Keratinocyte (primary cell): ENCODE data around the gene MBTPS2. TPM values are rescaled to one million over a fixed set of nuclear protein-coding genes. Genes with fewer than 3 reads are reported as not detected.

Experiments
- DNase-seq: peaks from one replicate; pipeline ENCODE4 v3.0.0-alpha.2; 2011; ENCODE audit warnings: low read depth, missing footprints, low spot score
- FAIRE-seq: peaks from 2 replicates; lab custom pipeline; 2011; peaks lifted over from hg19 to GRCh38; lab: Jason Lieb, UNC
- H2AFZ ChIP-seq: 2 replicates; pipeline ENCODE4 v1.6.0; 2012; ENCODE audit warnings: low read length, control low read depth, inconsistent platforms; ENCODE audit not compliant: control insufficient read depth
- H3K27ac ChIP-seq: 2 replicates; pipeline ENCODE4 v1.5.1; 2011; ENCODE audit warnings: low read length; ENCODE audit not compliant: control insufficient read depth, insufficient read depth
- H3K27me3 ChIP-seq: 3 replicates; pipeline ENCODE4 v1.6.0; 2011; ENCODE audit warnings: low read length; ENCODE audit not compliant: control insufficient read depth, insufficient read depth; ENCODE audit errors: extremely low read depth
- H3K36me3 ChIP-seq, 2 experiments: 2 replicates in 1 of 2; 3 replicates in 1 of 2; pipeline ENCODE4 v1.5.1; 2011; ENCODE audit warnings: low read length in 2 of 2, mild to moderate bottlenecking in 1 of 2; ENCODE audit not compliant: control insufficient read depth in 2 of 2, insufficient read depth in 2 of 2; ENCODE audit errors: extremely low read depth in 1 of 2
- H3K4me1 ChIP-seq: 3 replicates; pipeline ENCODE4 v1.5.1; 2011; ENCODE audit warnings: low read length; ENCODE audit not compliant: control insufficient read depth, insufficient read depth; ENCODE audit errors: extremely low read depth
- H3K4me2 ChIP-seq: 3 replicates; pipeline ENCODE4 v1.6.0; 2011; ENCODE audit warnings: low read depth, low read length; ENCODE audit not compliant: control insufficient read depth, insufficient read depth; ENCODE audit errors: extremely low read depth
- H3K4me3 ChIP-seq, 3 experiments: fragments of 200-600 bp in 1 of 3; sonication (generic) in 1 of 3; 2 replicates in 2 of 3; 3 replicates in 1 of 3; pipeline ENCODE4 v1.5.1; 2011 to 2016; ENCODE audit warnings: low read length in 3 of 3, mild to moderate bottlenecking in 3 of 3, control low read depth in 2 of 3, inconsistent platforms in 1 of 3, low read depth in 1 of 3, mixed read lengths in 1 of 3, mixed run types in 1 of 3, moderate library complexity in 1 of 3; ENCODE audit not compliant: control insufficient read depth in 2 of 3, insufficient read depth in 2 of 3; ENCODE audit errors: extremely low read depth in 1 of 3
- H3K79me2 ChIP-seq: 2 replicates; pipeline ENCODE4 v1.6.0; 2012; ENCODE audit warnings: low read length; ENCODE audit not compliant: control insufficient read depth, insufficient read depth
- H3K9ac ChIP-seq: 3 replicates; pipeline ENCODE4 v1.6.0; 2011; ENCODE audit warnings: low read length; ENCODE audit not compliant: control insufficient read depth, insufficient read depth; ENCODE audit errors: extremely low read depth
- H3K9me1 ChIP-seq: 3 replicates; pipeline ENCODE4 v1.6.0; 2011; ENCODE audit warnings: low read length; ENCODE audit not compliant: control insufficient read depth, insufficient read depth; ENCODE audit errors: extremely low read depth
- H3K9me3 ChIP-seq: 2 replicates; pipeline ENCODE4 v1.5.1; 2012; ENCODE audit warnings: low read depth, low read length; ENCODE audit not compliant: control insufficient read depth
- H4K20me1 ChIP-seq: 3 replicates; pipeline ENCODE4 v1.6.0; 2011; ENCODE audit warnings: low read length; ENCODE audit not compliant: control insufficient read depth, insufficient read depth; ENCODE audit errors: extremely low read depth
- EZH2 ChIP-seq: IDR thresholded peaks from one replicate; pipeline ENCODE4 v1.6.1; 2012; ENCODE audit warnings: inconsistent platforms, mild to moderate bottlenecking, low read length, moderate library complexity
- dilution Hi-C: fragments of 300-500 bp; cut with MboI; formaldehyde crosslinking; loops from one replicate; pipeline ENCODE4 v1.7.0; 2020; ENCODE audit warnings: low sequenced_read_pairs; ENCODE audit not compliant: extremely low pct_ligation_motif_present
- polyA plus RNA-seq, 5 experiments: library from polyadenylated mRNA; depleted of rRNA in 3 of 5; stranded (reverse) in 3 of 5; stranded (forward) in 1 of 5; unstranded in 1 of 5; fragments of >200 nt; gene quantifications; 1 replicate in 1 of 5; 2 replicates in 3 of 5; 3 replicates in 1 of 5; pipeline versions ENCODE4 v1.2.1 to v1.2.3, GENCODE V29; 2011 to 2012; ENCODE audit warnings: missing spikeins in 2 of 5, low read depth in 1 of 5, low replicate concordance in 1 of 5
- TF ChIP-seq, protein P1 (sequence below), 3 experiments: IDR thresholded peaks in 1 of 3; conservative IDR thresholded peaks in 1 of 3; optimal IDR thresholded peaks in 1 of 3; 2 replicates in 2 of 3; 3 replicates in 1 of 3; pipeline versions ENCODE3 to v1.5.1; 2011; ENCODE audit warnings: low read length in 3 of 3, mild to moderate bottlenecking in 3 of 3, moderate library complexity in 2 of 3, control low read depth in 1 of 3, inconsistent platforms in 1 of 3; ENCODE audit not compliant: insufficient read depth in 2 of 3; ENCODE audit errors: extremely low read depth in 1 of 3

MBTPS2 gene
- polyA plus RNA-seq, 1 donor (not counting 4 experiments of a cell fraction or from before 2014, with no cell fraction given), result 15.7 TPM

DNA sequence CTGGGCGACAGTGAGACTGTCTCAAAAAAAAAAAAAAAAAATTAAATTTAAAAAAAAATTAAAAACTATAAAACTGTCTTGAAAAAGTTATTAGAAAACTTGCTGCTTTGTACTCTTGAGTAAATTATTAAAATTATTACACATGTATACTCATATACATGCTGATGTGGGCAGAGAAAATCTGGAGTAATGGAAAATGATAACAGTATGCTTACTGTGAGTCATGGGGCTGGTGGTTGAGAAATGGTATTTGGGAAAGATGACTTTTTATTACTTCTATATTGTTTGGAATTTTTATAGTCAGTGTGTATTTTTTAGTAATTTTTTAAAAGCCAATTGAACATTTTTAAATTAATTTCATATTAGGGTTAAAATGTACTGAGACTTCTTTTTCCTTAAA, 23.8 kb downstream of the MBTPS2 start:
- H3K4me1 ChIP-seq, result no peaks in the 10 kb centered on the region
- no peaks in the 10 kb centered on the region for H3K36me3 ChIP-seq
- H3K79me2 ChIP-seq, result no peaks in the 10 kb centered on the region
- no peaks in the 10 kb centered on the region for H3K27me3 ChIP-seq
- H4K20me1 ChIP-seq, result no peaks in the 10 kb centered on the region
- H3K27ac ChIP-seq, result no peak overlapping the region
- no peak for DNase-seq
- no peak overlapping the region for H2AFZ ChIP-seq
- H3K4me2 ChIP-seq, result no peak overlapping the region
- TF ChIP-seq, protein P1, sequence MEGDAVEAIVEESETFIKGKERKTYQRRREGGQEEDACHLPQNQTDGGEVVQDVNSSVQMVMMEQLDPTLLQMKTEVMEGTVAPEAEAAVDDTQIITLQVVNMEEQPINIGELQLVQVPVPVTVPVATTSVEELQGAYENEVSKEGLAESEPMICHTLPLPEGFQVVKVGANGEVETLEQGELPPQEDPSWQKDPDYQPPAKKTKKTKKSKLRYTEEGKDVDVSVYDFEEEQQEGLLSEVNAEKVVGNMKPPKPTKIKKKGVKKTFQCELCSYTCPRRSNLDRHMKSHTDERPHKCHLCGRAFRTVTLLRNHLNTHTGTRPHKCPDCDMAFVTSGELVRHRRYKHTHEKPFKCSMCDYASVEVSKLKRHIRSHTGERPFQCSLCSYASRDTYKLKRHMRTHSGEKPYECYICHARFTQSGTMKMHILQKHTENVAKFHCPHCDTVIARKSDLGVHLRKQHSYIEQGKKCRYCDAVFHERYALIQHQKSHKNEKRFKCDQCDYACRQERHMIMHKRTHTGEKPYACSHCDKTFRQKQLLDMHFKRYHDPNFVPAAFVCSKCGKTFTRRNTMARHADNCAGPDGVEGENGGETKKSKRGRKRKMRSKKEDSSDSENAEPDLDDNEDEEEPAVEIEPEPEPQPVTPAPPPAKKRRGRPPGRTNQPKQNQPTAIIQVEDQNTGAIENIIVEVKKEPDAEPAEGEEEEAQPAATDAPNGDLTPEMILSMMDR (optimal IDR thresholded peaks at IDR 0.05 in 1 of 3, IDR thresholded peaks at IDR 0.05 in 1 of 3, conservative IDR thresholded peaks at IDR 0.05 in 1 of 3; ENCODE audit: extremely low read depth in 1 of 3, insufficient read depth in 2 of 3, low read length in 3 of 3), result no peak
- no peak for TF ChIP-seq EZH2
- dilution Hi-C loops, result no loop called here
- no peak overlapping the region for H3K9ac ChIP-seq
- H3K4me3 ChIP-seq, result no peak overlapping the region
- no peaks in the 10 kb centered on the region for H3K9me3 ChIP-seq
- H3K9me1 ChIP-seq, result no peaks in the 10 kb centered on the region
- no peak for FAIRE-seq

DNA sequence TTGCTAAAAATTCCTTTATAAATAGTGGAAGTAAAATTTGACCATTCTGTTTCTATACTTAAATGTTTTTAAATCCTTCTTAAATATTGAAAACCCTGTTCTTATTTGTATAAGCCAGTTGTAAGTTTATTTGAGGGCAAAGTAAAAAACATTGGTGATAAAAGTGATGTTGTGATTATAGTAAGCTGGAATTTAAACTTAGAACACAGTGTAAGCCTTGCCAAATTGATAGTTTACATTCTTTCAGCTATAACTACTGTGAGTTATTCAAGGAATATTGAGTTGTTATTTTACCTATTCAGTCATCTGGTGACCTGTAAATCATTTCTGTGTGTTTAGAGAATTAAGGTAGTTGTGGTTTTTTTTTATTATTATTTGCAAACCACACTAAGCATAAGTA, 26.0 kb downstream of the MBTPS2 start:
- no peak overlapping the region for H3K9ac ChIP-seq
- H3K27me3 ChIP-seq, result no peaks in the 10 kb centered on the region
- DNase-seq, result no peak
- H3K4me3 ChIP-seq, result no peak overlapping the region
- H3K9me3 ChIP-seq, result no peaks in the 10 kb centered on the region
- H3K36me3 ChIP-seq, result no peaks in the 10 kb centered on the region
- no peaks in the 10 kb centered on the region for H4K20me1 ChIP-seq
- TF ChIP-seq, protein P1 (optimal IDR thresholded peaks at IDR 0.05 in 1 of 3, IDR thresholded peaks at IDR 0.05 in 1 of 3, conservative IDR thresholded peaks at IDR 0.05 in 1 of 3; ENCODE audit: extremely low read depth in 1 of 3, insufficient read depth in 2 of 3, low read length in 3 of 3), result no peak
- no peak for TF ChIP-seq EZH2
- no peak for FAIRE-seq
- no peaks in the 10 kb centered on the region for H3K4me1 ChIP-seq
- dilution Hi-C loops, result no loop called here
- H3K27ac ChIP-seq, result no peak overlapping the region
- H3K9me1 ChIP-seq, result no peaks in the 10 kb centered on the region
- H3K79me2 ChIP-seq, result no peaks in the 10 kb centered on the region
- no peak overlapping the region for H2AFZ ChIP-seq
- no peak overlapping the region for H3K4me2 ChIP-seq
